ENCODE data around the gene GAB2. TPM values are rescaled to one million over a fixed set of nuclear protein-coding genes. Genes with fewer than 3 reads are reported as not detected.

The GAB2 gene
- total and polyA plus RNA-seq, 2 of the 4 experiments (the other 2 are of a cell fraction) = 3.3 to 5.9 TPM

DNA sequence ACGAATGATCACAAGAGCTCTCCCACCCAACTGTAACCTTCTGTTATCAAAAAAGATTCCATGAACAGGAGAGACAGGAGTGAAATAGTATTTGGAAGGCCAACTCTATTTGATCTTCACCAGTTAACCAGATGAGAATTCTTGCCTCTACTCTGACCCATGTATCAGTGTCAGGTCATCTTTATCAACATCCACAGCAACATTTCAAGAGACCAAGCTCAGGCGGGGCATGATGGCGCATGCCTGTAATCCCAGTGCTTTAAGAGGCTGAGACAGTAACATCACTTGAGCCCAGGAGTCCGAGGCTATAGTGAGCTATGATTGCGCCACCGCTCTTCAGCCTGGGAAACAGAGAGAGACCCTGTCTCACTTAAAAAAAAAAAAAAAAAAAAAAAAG, 62.3 kb downstream of the GAB2 start:
- Histone ChIP-seq H3K9me3 (ENCODE audit: control insufficient read depth, insufficient read depth, low read length) (no peaks in the 10 kb centered on the region), H2BK20ac (ENCODE audit: low read depth, low read length) (no peak overlapping the region), H2BK15ac (ENCODE audit: low read depth, low read length) (no peak overlapping the region), H3K36me3 (ENCODE audit: control insufficient read depth, insufficient read depth, low read length) (no peaks in the 10 kb centered on the region), H3K4me3 (ENCODE audit: insufficient read depth, low read depth, low read length) (no peak overlapping the region), H2AK5ac (ENCODE audit: low read depth, low read length) (no peak overlapping the region), H3K56ac (ENCODE audit: extremely low read depth, insufficient read depth, low read length) (no peak overlapping the region), H3K9me1 (ENCODE audit: insufficient read depth, low read length) (no peaks in the 10 kb centered on the region), H4K20me1 (ENCODE audit: insufficient read depth, low read length) (peaks cover 6% of the 10 kb centered on the region; the same call in 1 of the 2 replicates), H4K91ac (ENCODE audit: insufficient read depth, low read depth, low read length) (no peak overlapping the region), H2BK120ac (ENCODE audit: low read depth, low read length) (no peak overlapping the region), H3K14ac (replicated peaks; ENCODE audit: low read depth, low read length) (no peak overlapping the region), H2BK5ac (ENCODE audit: low read depth, low read length, poor library complexity, severe bottlenecking) (no peak overlapping the region), H2AK9ac (replicated peaks; ENCODE audit: low read depth, low read length, poor library complexity) (no peak overlapping the region), H3K23ac (ENCODE audit: low read depth, low read length) (no peak overlapping the region), H2AFZ (replicated peaks; ENCODE audit: low read length, poor library complexity) (no peak overlapping the region), H3K27me3 (ENCODE audit: control insufficient read depth, insufficient read depth, low read length) (no peaks in the 10 kb centered on the region), H3K18ac (ENCODE audit: low read depth, low read length) (no peak overlapping the region), H3K27ac (ENCODE audit: insufficient read depth, low read length) (no peak overlapping the region), H3K4me2 (ENCODE audit: low read depth, low read length) (no peak overlapping the region), H3K9ac (ENCODE audit: low read depth, low read length) (no peak overlapping the region), H4K5ac (ENCODE audit: low read depth, low read length) (no peak overlapping the region), H4K8ac (ENCODE audit: low read depth in 2 of 2, low read length in 2 of 2) (no peak overlapping the region), H3K79me1 (ENCODE audit: low read depth in 1 of 2, low read length in 2 of 2) (peaks cover 15 to 32% of the 10 kb centered on the region in 2 experiments; a peak in 3 of 4 replicates), H3K4me1 (ENCODE audit: control insufficient read depth, insufficient read depth, low read length) (peaks cover 3% of the 10 kb centered on the region; the same call in 1 of the 2 replicates), H3K4ac (ENCODE audit: low read depth, low read length) (no peak overlapping the region)
- in situ Hi-C loops (cut with MboI; ENCODE audit: low sequenced_read_pairs) (no loop called here), dilution Hi-C loops (cut with HindIII; ENCODE audit: low sequenced_read_pairs, unreplicated experiment) (no loop called here), intact Hi-C loops (cut with micrococcal nuclease) (no loop called here)
- TF ChIP-seq RAD21 (IDR thresholded peaks at IDR 0.05; ENCODE audit: low read length) = no peak
- no peak for TF ChIP-seq POLR2A (IDR thresholded peaks at IDR 0.05; ENCODE audit: low read depth, low read length)
- TF ChIP-seq, protein P1, sequence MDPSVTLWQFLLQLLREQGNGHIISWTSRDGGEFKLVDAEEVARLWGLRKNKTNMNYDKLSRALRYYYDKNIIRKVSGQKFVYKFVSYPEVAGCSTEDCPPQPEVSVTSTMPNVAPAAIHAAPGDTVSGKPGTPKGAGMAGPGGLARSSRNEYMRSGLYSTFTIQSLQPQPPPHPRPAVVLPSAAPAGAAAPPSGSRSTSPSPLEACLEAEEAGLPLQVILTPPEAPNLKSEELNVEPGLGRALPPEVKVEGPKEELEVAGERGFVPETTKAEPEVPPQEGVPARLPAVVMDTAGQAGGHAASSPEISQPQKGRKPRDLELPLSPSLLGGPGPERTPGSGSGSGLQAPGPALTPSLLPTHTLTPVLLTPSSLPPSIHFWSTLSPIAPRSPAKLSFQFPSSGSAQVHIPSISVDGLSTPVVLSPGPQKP (IDR thresholded peaks at IDR 0.05; ENCODE audit: borderline replicate concordance, low read depth, low read length) = no peak
- TF ChIP-seq CHD1 (IDR thresholded peaks at IDR 0.05; ENCODE audit: low read depth, low read length) = no peak
- TF ChIP-seq, protein P2, sequence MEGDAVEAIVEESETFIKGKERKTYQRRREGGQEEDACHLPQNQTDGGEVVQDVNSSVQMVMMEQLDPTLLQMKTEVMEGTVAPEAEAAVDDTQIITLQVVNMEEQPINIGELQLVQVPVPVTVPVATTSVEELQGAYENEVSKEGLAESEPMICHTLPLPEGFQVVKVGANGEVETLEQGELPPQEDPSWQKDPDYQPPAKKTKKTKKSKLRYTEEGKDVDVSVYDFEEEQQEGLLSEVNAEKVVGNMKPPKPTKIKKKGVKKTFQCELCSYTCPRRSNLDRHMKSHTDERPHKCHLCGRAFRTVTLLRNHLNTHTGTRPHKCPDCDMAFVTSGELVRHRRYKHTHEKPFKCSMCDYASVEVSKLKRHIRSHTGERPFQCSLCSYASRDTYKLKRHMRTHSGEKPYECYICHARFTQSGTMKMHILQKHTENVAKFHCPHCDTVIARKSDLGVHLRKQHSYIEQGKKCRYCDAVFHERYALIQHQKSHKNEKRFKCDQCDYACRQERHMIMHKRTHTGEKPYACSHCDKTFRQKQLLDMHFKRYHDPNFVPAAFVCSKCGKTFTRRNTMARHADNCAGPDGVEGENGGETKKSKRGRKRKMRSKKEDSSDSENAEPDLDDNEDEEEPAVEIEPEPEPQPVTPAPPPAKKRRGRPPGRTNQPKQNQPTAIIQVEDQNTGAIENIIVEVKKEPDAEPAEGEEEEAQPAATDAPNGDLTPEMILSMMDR (conservative IDR thresholded peaks at IDR 0.05; ENCODE audit: low read depth, low read length) = no peak
- no peak for TF ChIP-seq RFX5 (IDR thresholded peaks at IDR 0.05; ENCODE audit: low read depth, low read length)
- no peak for TF ChIP-seq NFE2L2 (IDR thresholded peaks at IDR 0.05; ENCODE audit: low read depth, low read length)
- no TSS peak for BruUV-seq (replicated peaks)
- ChIA-PET CTCF (no interaction called here), POLR2A (ENCODE audit: unreplicated experiment) (no interaction called here)
- no peak for ATAC-seq (ENCODE audit: low read depth)
- no peak for DNase-seq
- no CpG with 5 or more reads among the region's 6 CpGs for WGBS, 2 experiments (ENCODE audit: extremely low coverage in 2 of 2, insufficient read length in 1 of 2)

Measured in IMR-90 (cell line).